Uterus (tissue), 4 donors: ENCODE data around the gene BRI3BP. TPM values are rescaled to one million over a fixed set of nuclear protein-coding genes. Genes with fewer than 3 reads are reported as not detected.

Experiments
- DNase-seq, 2 donors: peaks; one replicate each; pipeline ENCODE4 v3.0.0-alpha.2; 2019 to 2020
- H3K27ac ChIP-seq, 2 donors: fragments of 200-600 bp; sonication (generic); 1 replicate in 1 of 2; 2 replicates in 1 of 2; pipeline ENCODE4 v1.5.1; 2016 to 2018
- H3K27me3 ChIP-seq, 2 donors: fragments of 200-600 bp; sonication (generic); one replicate each; pipeline ENCODE4 v1.5.1; 2018 to 2019; ENCODE audit warnings: control low read depth in 1 of 2
- H3K36me3 ChIP-seq, 2 donors: fragments of 200-600 bp; sonication (generic); one replicate each; pipeline ENCODE4 v1.5.1; 2019; ENCODE audit warnings: control low read depth in 1 of 2
- H3K4me1 ChIP-seq, 2 donors: fragments of 200-600 bp; sonication (generic); one replicate each; pipeline ENCODE4 v1.5.1; 2018 to 2019; ENCODE audit warnings: control low read depth in 1 of 2
- H3K4me3 ChIP-seq, 2 donors: fragments of 200-600 bp; sonication (generic); 1 replicate in 1 of 2; 2 replicates in 1 of 2; pipeline ENCODE4 v1.5.1; 2018 to 2019; ENCODE audit warnings: mild to moderate bottlenecking in 1 of 2
- H3K9me3 ChIP-seq, 2 donors: fragments of 200-600 bp; sonication (generic); one replicate each; pipeline ENCODE4 v1.5.1; 2019; ENCODE audit warnings: control low read depth in 1 of 2
- CTCF ChIP-seq, 4 experiments: fragments of 200-600 bp in 2 of 4; fragments of 450-650 bp in 2 of 4; sonication (generic) in 2 of 4; IDR thresholded peaks; one replicate each; pipeline ENCODE4 v1.5.1; 2016 to 2019; ENCODE audit warnings: antibody characterized with exemption in 4 of 4, mild to moderate bottlenecking in 2 of 4, moderate library complexity in 1 of 4
- POLR2A ChIP-seq, 2 donors: fragments of 450-650 bp; IDR thresholded peaks; one replicate each; pipeline ENCODE4 v1.6.1; 2016; ENCODE audit warnings: antibody characterized with exemption in 2 of 2, mild to moderate bottlenecking in 1 of 2, moderate library complexity in 1 of 2
- intact Hi-C: fragments of 100-400 bp; cut with DNase I; formaldehyde crosslinking; loops from one replicate; pipeline ENCODE4 v1.15.1; 2023; ENCODE audit warnings: low total_unique reads
- total RNA-seq, 4 donors: library from RNA; depleted of rRNA in 3 of 4; stranded (reverse); fragments of >200 nt in 3 of 4; gene quantifications; one replicate each; pipeline versions ENCODE4 v1.1.0 to v1.2.4, GENCODE V29; 2014 to 2023
- donor health status: DM: yes; HTN: yes; CAD: no.

The BRI3BP gene
- total RNA-seq, 4 donors from 2014 or later, result 0.59 to 8.9 (median 3.2) TPM

GRCh38 chr12:124992874-124993625, 395 bp upstream of the BRI3BP start:
- H3K27me3 ChIP-seq, result no peaks in the 10 kb centered on the region
- no peak for DNase-seq
- no peak for TF ChIP-seq CTCF (IDR thresholded peaks at IDR 0.05)
- no peak for TF ChIP-seq POLR2A (IDR thresholded peaks at IDR 0.05)
- no peaks in the 10 kb centered on the region for H3K4me1 ChIP-seq
- H3K4me3 ChIP-seq, result peak overlapping the region; percentile 20 to 60
- no peaks in the 10 kb centered on the region for H3K36me3 ChIP-seq
- no peak overlapping the region for H3K27ac ChIP-seq
- H3K9me3 ChIP-seq, result no peaks in the 10 kb centered on the region
- intact Hi-C loops, result no loop called here

- H3K4me3 ChIP-seq, result peak overlapping the region; percentile 34 to 60
- no peak overlapping the region for H3K27ac ChIP-seq
- no peaks in the 10 kb centered on the region for H3K9me3 ChIP-seq
- H3K27me3 ChIP-seq, result no peaks in the 10 kb centered on the region
- DNase-seq, result no peak
- no peaks in the 10 kb centered on the region for H3K4me1 ChIP-seq
- TF ChIP-seq POLR2A (IDR thresholded peaks at IDR 0.05) (no peak), CTCF (IDR thresholded peaks at IDR 0.05) (no peak)
- H3K36me3 ChIP-seq, result no peaks in the 10 kb centered on the region
- intact Hi-C loops, result no loop called here
These were observed 1.1 kb downstream of the BRI3BP start for GRCh38 chr12:124994437-124994975.

- Histone ChIP-seq H3K4me3 (no peak overlapping the region), H3K4me1 (no peaks in the 10 kb centered on the region), H3K27me3 (no peaks in the 10 kb centered on the region), H3K36me3 (no peaks in the 10 kb centered on the region), H3K27ac (no peak overlapping the region), H3K9me3 (no peaks in the 10 kb centered on the region)
- DNase-seq, result no peak
- TF ChIP-seq POLR2A (IDR thresholded peaks at IDR 0.05) (no peak), CTCF (IDR thresholded peaks at IDR 0.05) (no peak)
- intact Hi-C loops, result no loop called here
These were observed 1.9 kb downstream of the BRI3BP start for GRCh38 chr12:124995200-124995961.

- no peaks in the 10 kb centered on the region for H3K27me3 ChIP-seq
- no peak overlapping the region for H3K27ac ChIP-seq
- no peaks in the 10 kb centered on the region for H3K36me3 ChIP-seq
- no peak overlapping the region for H3K4me3 ChIP-seq
- no peaks in the 10 kb centered on the region for H3K4me1 ChIP-seq
- TF ChIP-seq CTCF (IDR thresholded peaks at IDR 0.05) (no peak), POLR2A (IDR thresholded peaks at IDR 0.05) (no peak)
- no peak for DNase-seq
- intact Hi-C loops, result no loop called here
- H3K9me3 ChIP-seq, result no peaks in the 10 kb centered on the region
These were observed 5.3 kb downstream of the BRI3BP start for GRCh38 chr12:124998705-124999104.

GRCh38 chr12:125001636-125002035, 8.2 kb downstream of the BRI3BP start:
- intact Hi-C loops, result no loop called here
- H3K4me1 ChIP-seq, result no peaks in the 10 kb centered on the region
- no peaks in the 10 kb centered on the region for H3K27me3 ChIP-seq
- no peak overlapping the region for H3K27ac ChIP-seq
- no peak for DNase-seq
- TF ChIP-seq POLR2A (IDR thresholded peaks at IDR 0.05) (no peak), CTCF (IDR thresholded peaks at IDR 0.05) (no peak)
- H3K36me3 ChIP-seq, result no peaks in the 10 kb centered on the region
- H3K9me3 ChIP-seq, result no peaks in the 10 kb centered on the region
- no peak overlapping the region for H3K4me3 ChIP-seq
